Stimulated activated CD4-positive, alpha-beta T cell treated with anti-CD3 and anti-CD28 coated beads, Interleukin-15, amount 100 ng/mL, for 48 hours (primary cell): ENCODE results near the gene CDC37L1.

ENCODE experiments used
- DNase-seq, 2 donors: peaks; one replicate each; pipeline ENCODE4 v3.0.0-alpha.2; 2020; ENCODE audit warnings: low read depth in 2 of 2

Gene CDC37L1

GRCh38 chr9:4714266-4715016 lies 35.1 kb downstream of the CDC37L1 start:
- no peak for DNase-seq

- no peak for DNase-seq
Observed at GRCh38 chr9:4716163-4716562, 36.8 kb downstream of the CDC37L1 start.

- no peak for DNase-seq
Observed at GRCh38 chr9:4717815-4718214, 38.4 kb downstream of the CDC37L1 start.

GRCh38 chr9:4718911-4719310 lies 39.5 kb downstream of the CDC37L1 start:
- DNase-seq, result no peak

GRCh38 chr9:4721736-4722135 lies 42.4 kb downstream of the CDC37L1 start:
- DNase-seq, result no peak

- no peak for DNase-seq
Observed at GRCh38 chr9:4725706-4726442, 46.5 kb downstream of the CDC37L1 start.

- no peak for DNase-seq
Observed at GRCh38 chr9:4727593-4727992, 48.2 kb downstream of the CDC37L1 start.

- DNase-seq, result no peak
Observed at GRCh38 chr9:4732890-4733289, 53.5 kb downstream of the CDC37L1 start.

GRCh38 chr9:4734150-4734549 lies 54.8 kb downstream of the CDC37L1 start:
- DNase-seq, result no peak

- no peak for DNase-seq
Observed at GRCh38 chr9:4738866-4739586, 59.7 kb downstream of the CDC37L1 start.

- DNase-seq, result no peak
Observed at GRCh38 chr9:4739587-4740387, 60.4 kb downstream of the CDC37L1 start.

GRCh38 chr9:4740388-4740637 lies 60.9 kb downstream of the CDC37L1 start:
- no peak for DNase-seq

GRCh38 chr9:4740638-4741364 lies 61.4 kb downstream of the CDC37L1 start, which contains the start of gene AK3:
TSS of gene AK3 (minus strand) at chr9:4741202. CDS start at chr9:4741087, 115 bp downstream.
- peak; percentile 69 to 72 for DNase-seq

- no peak for DNase-seq
Observed at GRCh38 chr9:4741365-4742089, 62.2 kb downstream of the CDC37L1 start.

GRCh38 chr9:4742246-4742645 lies 62.9 kb downstream of the CDC37L1 start:
- DNase-seq, result no peak

GRCh38 chr9:4743131-4743875 lies 63.9 kb downstream of the CDC37L1 start:
- DNase-seq, result no peak

- no peak for DNase-seq
Observed at GRCh38 chr9:4746278-4747030, 67.1 kb downstream of the CDC37L1 start.

GRCh38 chr9:4748612-4749011 lies 69.2 kb downstream of the CDC37L1 start:
- DNase-seq, result no peak

GRCh38 chr9:4750023-4750673 lies 70.8 kb downstream of the CDC37L1 start:
- DNase-seq, result no peak
